OCI-LY3 (cell line): ENCODE data around the gene TMEM242.

Experiments
- H2AFZ ChIP-seq: fragments of 200-600, 300-600 bp; shearing (Covaris generic); 2 replicates; pipeline ENCODE4 v1.6.0; 2014; ENCODE audit warnings: antibody characterized with exemption, low read depth, low read length
- H3K27ac ChIP-seq: fragments of 200-600, 300-600 bp; sonication (generic); 2 replicates; pipeline ENCODE4 v1.5.1; 2014; ENCODE audit warnings: mild to moderate bottlenecking, low read length, moderate library complexity, mixed read lengths
- H3K27me3 ChIP-seq: fragments of 200-600, 300-600 bp; sonication (generic); 2 replicates; pipeline ENCODE4 v1.6.1; 2014; ENCODE audit warnings: low read depth, low read length, mixed read lengths
- H3K36me3 ChIP-seq: fragments of 200-600, 300-600 bp; sonication (generic); replicated peaks from 2 replicates; pipeline ENCODE3; 2014; ENCODE audit warnings: low read depth, low read length, mixed read lengths
- H3K4me1 ChIP-seq: fragments of 300-600, 200-600 bp; sonication (generic); 2 replicates; pipeline ENCODE4 v1.6.1; 2014; ENCODE audit warnings: low read length, mixed read lengths
- H3K4me2 ChIP-seq: fragments of 200-600, 300-600 bp; sonication (generic); 2 replicates; pipeline ENCODE4 v1.6.1; 2014; ENCODE audit warnings: low read length, mixed read lengths
- H3K4me3 ChIP-seq: fragments of 300-600, 200-600 bp; sonication (generic); 2 replicates; pipeline ENCODE4 v1.5.1; 2014; ENCODE audit warnings: antibody characterized with exemption, mild to moderate bottlenecking, low read length, moderate library complexity
- H3K79me2 ChIP-seq: fragments of 300-600, 200-600 bp; shearing (Covaris generic); 2 replicates; pipeline ENCODE4 v1.6.1; 2014; ENCODE audit warnings: mild to moderate bottlenecking, low read length, mixed read lengths
- H3K9ac ChIP-seq: fragments of 300-600, 200-600 bp; shearing (Covaris generic); 2 replicates; pipeline ENCODE4 v1.6.0; 2014; ENCODE audit warnings: mild to moderate bottlenecking, low read length, moderate library complexity
- H3K9me3 ChIP-seq: fragments of 200-600, 300-600 bp; shearing (Covaris generic); 2 replicates; pipeline ENCODE4 v1.6.1; 2014; ENCODE audit warnings: low read length, mixed read lengths; ENCODE audit not compliant: insufficient read depth
- H4K20me1 ChIP-seq: fragments of 200-600, 300-600 bp; sonication (generic); 2 replicates; pipeline ENCODE4 v1.6.1; 2016; ENCODE audit warnings: low read length, mixed read lengths; ENCODE audit not compliant: insufficient read depth
- EZH2phosphoT487 ChIP-seq: fragments of 200-600 bp; shearing (Covaris generic); IDR thresholded peaks from 2 replicates; pipeline ENCODE4 v1.6.1; 2018; ENCODE audit warnings: antibody characterized with exemption, mixed run types, low read depth
- TF ChIP-seq, protein P1 (sequence below): fragments of 200-600, 300-600 bp; sonication (generic); IDR thresholded peaks from 2 replicates; pipeline ENCODE4 v1.5.1; 2014; ENCODE audit warnings: antibody characterized with exemption, low read length, low read depth

TMEM242 gene

GRCh38 chr6:157271441-157271840 is 51.9 kb downstream of the TMEM242 start:
- Histone ChIP-seq H3K4me2 (no peak overlapping the region), H3K4me3 (no peak overlapping the region), H3K9ac (no peak overlapping the region), H2AFZ (no peak overlapping the region), H3K27ac (no peak overlapping the region), H3K27me3 (no peaks in the 10 kb centered on the region), H3K36me3 (no peaks in the 10 kb centered on the region), H3K79me2 (no peaks in the 10 kb centered on the region), H3K4me1 (peaks cover 12% of the 10 kb centered on the region), H4K20me1 (no peaks in the 10 kb centered on the region), H3K9me3 (no peaks in the 10 kb centered on the region)
- TF ChIP-seq EZH2phosphoT487 = no peak
- TF ChIP-seq, protein P1, sequence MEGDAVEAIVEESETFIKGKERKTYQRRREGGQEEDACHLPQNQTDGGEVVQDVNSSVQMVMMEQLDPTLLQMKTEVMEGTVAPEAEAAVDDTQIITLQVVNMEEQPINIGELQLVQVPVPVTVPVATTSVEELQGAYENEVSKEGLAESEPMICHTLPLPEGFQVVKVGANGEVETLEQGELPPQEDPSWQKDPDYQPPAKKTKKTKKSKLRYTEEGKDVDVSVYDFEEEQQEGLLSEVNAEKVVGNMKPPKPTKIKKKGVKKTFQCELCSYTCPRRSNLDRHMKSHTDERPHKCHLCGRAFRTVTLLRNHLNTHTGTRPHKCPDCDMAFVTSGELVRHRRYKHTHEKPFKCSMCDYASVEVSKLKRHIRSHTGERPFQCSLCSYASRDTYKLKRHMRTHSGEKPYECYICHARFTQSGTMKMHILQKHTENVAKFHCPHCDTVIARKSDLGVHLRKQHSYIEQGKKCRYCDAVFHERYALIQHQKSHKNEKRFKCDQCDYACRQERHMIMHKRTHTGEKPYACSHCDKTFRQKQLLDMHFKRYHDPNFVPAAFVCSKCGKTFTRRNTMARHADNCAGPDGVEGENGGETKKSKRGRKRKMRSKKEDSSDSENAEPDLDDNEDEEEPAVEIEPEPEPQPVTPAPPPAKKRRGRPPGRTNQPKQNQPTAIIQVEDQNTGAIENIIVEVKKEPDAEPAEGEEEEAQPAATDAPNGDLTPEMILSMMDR = no peak

GRCh38 chr6:157270916-157271315 is 52.4 kb downstream of the TMEM242 start:
- Histone ChIP-seq H4K20me1 (no peaks in the 10 kb centered on the region), H3K79me2 (no peaks in the 10 kb centered on the region), H3K27ac (no peak overlapping the region), H3K4me1 (peaks cover 12% of the 10 kb centered on the region), H3K27me3 (no peaks in the 10 kb centered on the region), H2AFZ (no peak overlapping the region), H3K9me3 (no peaks in the 10 kb centered on the region), H3K9ac (no peak overlapping the region), H3K4me3 (no peak overlapping the region), H3K36me3 (no peaks in the 10 kb centered on the region), H3K4me2 (no peak overlapping the region)
- TF ChIP-seq, protein P1 = no peak
- no peak for TF ChIP-seq EZH2phosphoT487

- Histone ChIP-seq H3K36me3 (no peaks in the 10 kb centered on the region), H2AFZ (no peak overlapping the region), H3K79me2 (no peaks in the 10 kb centered on the region), H3K4me1 (peaks cover 10% of the 10 kb centered on the region), H4K20me1 (no peaks in the 10 kb centered on the region), H3K27ac (no peak overlapping the region), H3K9me3 (no peaks in the 10 kb centered on the region), H3K4me3 (no peak overlapping the region), H3K9ac (no peak overlapping the region), H3K27me3 (no peaks in the 10 kb centered on the region), H3K4me2 (no peak overlapping the region)
- TF ChIP-seq EZH2phosphoT487 = no peak
- TF ChIP-seq, protein P1 = no peak
Observed at GRCh38 chr6:157270308-157270707, 53.0 kb downstream of the TMEM242 start.

DNA sequence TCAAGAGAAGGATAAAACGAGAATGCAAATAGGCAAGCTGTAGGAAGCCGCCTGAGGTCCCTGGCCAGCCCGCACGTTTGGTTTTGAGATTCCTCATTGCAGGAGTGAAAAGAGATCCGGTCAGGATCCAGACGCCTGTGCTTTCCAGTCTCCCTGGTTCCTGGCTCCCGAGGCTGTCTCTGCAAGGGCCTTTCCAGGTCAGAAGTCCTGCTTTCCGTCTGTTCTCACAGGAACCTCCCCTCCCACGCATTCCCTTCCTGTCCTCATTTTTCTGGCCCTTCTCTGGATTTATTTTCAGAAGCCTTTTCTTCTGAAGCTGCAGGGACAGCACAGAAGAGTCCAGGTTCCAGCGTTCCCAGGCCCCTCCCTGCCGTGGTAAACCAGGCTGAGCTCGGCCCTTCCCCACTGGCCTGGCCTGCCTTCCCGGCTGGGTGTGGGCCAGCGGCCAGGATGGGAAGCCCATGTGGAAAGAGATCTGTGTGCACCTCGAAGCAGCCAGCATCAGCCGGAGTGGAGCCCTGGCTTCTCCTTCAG is 54.0 kb downstream of the TMEM242 start:
- no peaks in the 10 kb centered on the region for H4K20me1 ChIP-seq
- no peak overlapping the region for H3K4me2 ChIP-seq
- H3K4me3 ChIP-seq = no peak overlapping the region
- no peak overlapping the region for H2AFZ ChIP-seq
- H3K4me1 ChIP-seq = peaks cover 8% of the 10 kb centered on the region
- no peak overlapping the region for H3K27ac ChIP-seq
- H3K9me3 ChIP-seq = no peaks in the 10 kb centered on the region
- TF ChIP-seq, protein P1 = no peak
- no peak for TF ChIP-seq EZH2phosphoT487
- no peaks in the 10 kb centered on the region for H3K27me3 ChIP-seq
- H3K79me2 ChIP-seq = no peaks in the 10 kb centered on the region
- H3K36me3 ChIP-seq = no peaks in the 10 kb centered on the region
- no peak overlapping the region for H3K9ac ChIP-seq
